MM.1S (cell line): Measurements from ENCODE around the gene CHRNA4.
"Not testable (repeated sequence)": the region's sequence is repeated elsewhere in the genome, so short reads cannot be mapped to it uniquely, and the experiment has no call there.

ENCODE experiments used
- DNase-seq: peaks from one replicate; pipeline ENCODE4 v3.0.0-alpha.2; 2015
- H2AFZ ChIP-seq: fragments of 300-600 bp; sonication (generic); 2 replicates; pipeline ENCODE4 v1.6.0; 2016; ENCODE audit warnings: antibody characterized with exemption, low read length
- H3F3A ChIP-seq: fragments of 300-600 bp; sonication (generic); 2 replicates; pipeline ENCODE4 v1.6.1; 2016; ENCODE audit warnings: mild to moderate bottlenecking, antibody characterized with exemption, low read length, moderate library complexity, mixed read lengths; ENCODE audit not compliant: insufficient read depth
- H3K27ac ChIP-seq: fragments of 300-600 bp; sonication (generic); 2 replicates; pipeline ENCODE4 v1.5.1; 2016; ENCODE audit warnings: mild to moderate bottlenecking, low read length
- H3K27me3 ChIP-seq: fragments of 300-600 bp; sonication (generic); replicated peaks from 2 replicates; pipeline ENCODE4 v1.6.0; 2016; ENCODE audit warnings: low read length; ENCODE audit not compliant: insufficient read depth
- H3K36me3 ChIP-seq: fragments of 300-600 bp; sonication (generic); replicated peaks from 2 replicates; pipeline ENCODE4 v1.6.1; 2016; ENCODE audit warnings: mild to moderate bottlenecking, low read length, mixed read lengths; ENCODE audit not compliant: insufficient read depth
- H3K4me1 ChIP-seq: fragments of 300-600 bp; sonication (generic); 2 replicates; pipeline ENCODE4 v1.6.1; 2016; ENCODE audit warnings: low read length, mixed read lengths
- H3K4me2 ChIP-seq: fragments of 300-600 bp; sonication (generic); 2 replicates; pipeline ENCODE4 v1.6.0; 2016; ENCODE audit warnings: low read depth, low read length
- H3K4me3 ChIP-seq: fragments of 300-600 bp; sonication (generic); 2 replicates; pipeline ENCODE4 v1.5.1; 2016; ENCODE audit warnings: low read length, mixed read lengths
- H3K79me2 ChIP-seq: fragments of 300-600 bp; sonication (generic); 2 replicates; pipeline ENCODE4 v1.6.1; 2016; ENCODE audit warnings: mixed run types, low read length, mixed read lengths
- H3K9ac ChIP-seq: fragments of 300-600 bp; sonication (generic); 2 replicates; pipeline ENCODE4 v1.6.1; 2016; ENCODE audit warnings: low read length, mixed read lengths
- H3K9me2 ChIP-seq: fragments of 300-600 bp; sonication (generic); replicated peaks from 2 replicates; pipeline ENCODE4 v1.6.1; 2016; ENCODE audit warnings: mild to moderate bottlenecking, low read length, mixed read lengths; ENCODE audit not compliant: insufficient read depth
- H3K9me3 ChIP-seq: fragments of 300-600 bp; sonication (generic); replicated peaks from 2 replicates; pipeline ENCODE4 v1.6.1; 2016; ENCODE audit warnings: mild to moderate bottlenecking, low read length, mixed read lengths; ENCODE audit not compliant: insufficient read depth
- H4K20me1 ChIP-seq: fragments of 300-600 bp; sonication (generic); 2 replicates; pipeline ENCODE4 v1.6.1; 2016; ENCODE audit warnings: mild to moderate bottlenecking, low read length, moderate library complexity, mixed read lengths; ENCODE audit not compliant: insufficient read depth
- EZH2 ChIP-seq: fragments of 300-600 bp; sonication (generic); optimal IDR thresholded peaks from 2 replicates; pipeline ENCODE3; 2017; ENCODE audit warnings: low read depth, mild to moderate bottlenecking, antibody characterized with exemption, low read length, mixed read lengths
- EZH2phosphoT487 ChIP-seq: fragments of 300-600 bp; sonication (generic); IDR thresholded peaks from 2 replicates; pipeline ENCODE4 v1.6.1; 2018; ENCODE audit warnings: antibody characterized with exemption, low read length
- TF ChIP-seq, protein P1 (sequence below): fragments of 300-600 bp; sonication (generic); IDR thresholded peaks from 2 replicates; pipeline ENCODE4 v1.5.1; 2016; ENCODE audit warnings: antibody characterized with exemption, low read length, mixed read lengths

The CHRNA4 gene

DNA sequence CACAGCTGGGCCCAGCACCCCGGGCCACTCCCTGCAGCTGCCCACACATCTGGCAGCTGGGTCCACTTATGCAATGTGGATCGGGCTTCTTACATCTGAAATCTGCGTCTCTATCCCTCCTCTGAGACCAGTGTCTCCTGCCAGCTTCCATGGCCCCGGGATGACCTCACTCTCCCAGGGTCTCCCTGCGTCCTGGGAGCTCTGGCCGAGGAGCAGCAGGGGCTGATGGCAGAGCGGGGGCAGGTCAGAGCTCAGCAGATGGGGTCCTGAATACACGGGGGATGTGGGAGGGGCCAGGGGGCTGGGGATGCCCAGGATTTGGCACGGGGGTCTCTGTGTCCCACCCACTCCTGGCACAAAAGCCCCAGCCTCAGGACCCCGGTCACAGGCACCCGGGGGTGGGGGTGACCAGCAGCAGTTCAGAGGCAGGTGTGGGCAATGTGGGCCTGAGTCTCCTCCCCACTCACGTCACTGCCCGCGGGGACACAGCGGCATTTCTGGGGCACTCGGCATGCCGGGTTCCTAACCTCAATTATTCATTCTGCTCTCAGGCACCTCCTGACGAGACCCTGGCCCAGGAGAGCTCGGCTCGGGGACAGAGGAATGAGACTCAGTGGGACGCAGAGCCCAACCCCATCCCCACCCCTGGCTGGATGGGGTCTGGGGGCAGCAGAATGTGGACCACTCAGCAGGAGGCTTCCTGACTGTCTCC is 16.4 kb downstream of the CHRNA4 start:
- Histone ChIP-seq H3K9me3 (no peaks in the 10 kb centered on the region), H3K4me3 (no peak overlapping the region), H3K27ac (no peak overlapping the region), H3K9ac (no peak overlapping the region), H3K27me3 (peaks cover 88% of the 10 kb centered on the region), H3K79me2 (no peaks in the 10 kb centered on the region), H3K4me2 (no peak overlapping the region), H2AFZ (no peak overlapping the region), H4K20me1 (no peaks in the 10 kb centered on the region), H3F3A (no peaks in the 10 kb centered on the region), H3K36me3 (no peaks in the 10 kb centered on the region), H3K4me1 (no peaks in the 10 kb centered on the region), H3K9me2 (no peaks in the 10 kb centered on the region)
- TF ChIP-seq EZH2phosphoT487, result no peak
- TF ChIP-seq, protein P1, sequence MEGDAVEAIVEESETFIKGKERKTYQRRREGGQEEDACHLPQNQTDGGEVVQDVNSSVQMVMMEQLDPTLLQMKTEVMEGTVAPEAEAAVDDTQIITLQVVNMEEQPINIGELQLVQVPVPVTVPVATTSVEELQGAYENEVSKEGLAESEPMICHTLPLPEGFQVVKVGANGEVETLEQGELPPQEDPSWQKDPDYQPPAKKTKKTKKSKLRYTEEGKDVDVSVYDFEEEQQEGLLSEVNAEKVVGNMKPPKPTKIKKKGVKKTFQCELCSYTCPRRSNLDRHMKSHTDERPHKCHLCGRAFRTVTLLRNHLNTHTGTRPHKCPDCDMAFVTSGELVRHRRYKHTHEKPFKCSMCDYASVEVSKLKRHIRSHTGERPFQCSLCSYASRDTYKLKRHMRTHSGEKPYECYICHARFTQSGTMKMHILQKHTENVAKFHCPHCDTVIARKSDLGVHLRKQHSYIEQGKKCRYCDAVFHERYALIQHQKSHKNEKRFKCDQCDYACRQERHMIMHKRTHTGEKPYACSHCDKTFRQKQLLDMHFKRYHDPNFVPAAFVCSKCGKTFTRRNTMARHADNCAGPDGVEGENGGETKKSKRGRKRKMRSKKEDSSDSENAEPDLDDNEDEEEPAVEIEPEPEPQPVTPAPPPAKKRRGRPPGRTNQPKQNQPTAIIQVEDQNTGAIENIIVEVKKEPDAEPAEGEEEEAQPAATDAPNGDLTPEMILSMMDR, result no peak
- no peak for TF ChIP-seq EZH2
- no peak for DNase-seq

DNA sequence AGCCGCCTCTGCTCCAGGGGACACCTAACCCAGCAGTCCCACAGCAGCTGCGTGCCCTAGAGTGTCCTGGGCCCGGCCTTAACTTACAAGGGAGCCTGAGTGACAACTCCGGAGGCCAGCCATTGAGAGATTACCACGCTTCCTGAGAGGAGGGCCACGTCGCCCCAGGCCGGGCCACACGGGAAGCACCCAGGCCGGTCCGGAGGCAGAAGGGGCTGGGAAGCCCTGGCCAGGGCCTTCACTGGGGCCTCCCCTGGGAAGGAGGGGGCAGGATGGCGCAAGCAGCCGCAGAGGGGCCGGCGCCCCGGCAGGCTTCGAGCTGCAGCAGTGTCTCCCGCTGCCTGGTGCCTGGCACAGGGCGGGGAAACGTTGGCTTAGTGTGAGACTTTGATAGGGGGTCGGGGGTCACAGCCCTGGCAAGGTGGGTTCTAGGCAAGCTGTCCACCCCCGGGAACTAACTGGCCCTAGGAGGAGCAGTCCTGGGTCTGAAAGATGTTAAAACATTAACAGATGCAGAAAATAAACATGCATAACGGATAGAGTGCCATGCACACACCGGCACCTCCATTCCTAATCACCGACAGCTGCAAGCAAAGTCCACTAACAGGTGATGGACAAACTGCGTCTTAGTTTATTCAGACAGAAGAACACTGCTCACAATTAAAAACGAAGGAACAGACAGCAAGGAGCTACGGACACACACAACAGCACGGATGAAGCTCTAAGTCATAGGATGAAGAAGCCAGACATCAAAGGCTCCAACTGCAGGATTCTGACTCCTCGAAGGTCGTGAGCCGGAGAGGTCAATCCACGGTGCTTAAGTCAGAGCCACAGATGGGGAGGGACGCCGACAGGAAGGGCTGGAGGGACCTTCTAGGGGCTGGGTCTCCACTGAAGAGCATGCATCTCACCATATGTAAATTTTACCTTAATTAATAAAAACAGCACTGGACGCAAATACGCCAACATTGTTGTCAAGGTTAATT is 17.4 kb downstream of the CHRNA4 start:
- no peak overlapping the region for H3K4me3 ChIP-seq
- no peak overlapping the region for H3K4me2 ChIP-seq
- H3K9me3 ChIP-seq, result no peaks in the 10 kb centered on the region
- no peaks in the 10 kb centered on the region for H3K4me1 ChIP-seq
- no peak overlapping the region for H2AFZ ChIP-seq
- TF ChIP-seq EZH2phosphoT487 (no peak), EZH2 (no peak)
- TF ChIP-seq, protein P1, result no peak
- no peak overlapping the region for H3K9ac ChIP-seq
- H3K9me2 ChIP-seq, result no peaks in the 10 kb centered on the region
- no peaks in the 10 kb centered on the region for H4K20me1 ChIP-seq
- H3K79me2 ChIP-seq, result no peaks in the 10 kb centered on the region
- no peak for DNase-seq
- no peak overlapping the region for H3K27ac ChIP-seq
- H3K36me3 ChIP-seq, result no peaks in the 10 kb centered on the region
- no peaks in the 10 kb centered on the region for H3F3A ChIP-seq
- H3K27me3 ChIP-seq, result peaks cover 90% of the 10 kb centered on the region

DNA sequence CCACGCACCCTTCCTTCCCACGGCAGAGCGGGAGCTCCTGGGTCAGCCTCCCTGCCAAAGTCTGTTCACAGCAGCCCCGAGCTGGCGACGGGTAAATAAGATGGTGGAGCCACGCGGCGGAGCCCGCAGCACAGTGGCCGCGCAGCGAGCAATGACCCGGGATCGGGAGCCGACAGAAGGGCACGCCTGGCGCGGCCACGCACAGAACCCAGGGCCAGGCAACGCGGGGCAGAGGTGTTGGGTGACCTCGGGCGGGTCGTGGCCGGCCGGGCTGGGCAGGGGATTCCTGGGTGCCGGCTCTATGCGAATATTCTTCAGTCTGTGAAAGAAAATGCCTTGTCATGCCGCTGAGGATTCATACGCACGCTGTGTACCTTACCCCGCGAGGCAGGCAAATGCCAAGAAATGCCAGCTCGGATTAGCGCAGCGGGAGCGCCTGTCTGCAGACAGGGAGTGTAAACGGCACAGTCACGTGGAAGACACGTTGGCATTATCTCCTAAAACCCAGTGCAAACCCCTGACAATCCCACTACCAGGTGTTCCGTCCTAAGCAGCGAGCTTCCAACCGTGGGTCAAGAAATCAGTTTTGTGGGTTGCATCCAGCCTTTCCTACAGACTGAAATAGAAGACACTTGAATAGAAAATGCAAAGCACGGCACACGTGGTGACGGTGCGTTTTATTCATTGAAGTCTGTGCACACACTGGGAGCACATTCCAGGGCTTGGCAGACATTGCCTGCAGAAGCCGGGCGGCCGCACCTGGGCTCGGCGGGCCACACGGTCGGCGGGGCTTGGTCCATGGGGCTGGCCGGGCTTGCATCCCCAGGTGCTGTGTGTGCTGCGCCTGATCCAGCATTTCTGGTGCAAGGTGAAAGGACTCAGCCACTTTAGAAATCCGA is 18.3 kb downstream of the CHRNA4 start:
- Histone ChIP-seq H3K9me2 (no peaks in the 10 kb centered on the region), H2AFZ (no peak overlapping the region), H3K27me3 (peaks cover 91% of the 10 kb centered on the region), H3K4me3 (no peak overlapping the region), H3K4me2 (no peak overlapping the region), H4K20me1 (no peaks in the 10 kb centered on the region), H3K79me2 (no peaks in the 10 kb centered on the region), H3F3A (no peaks in the 10 kb centered on the region), H3K9me3 (no peaks in the 10 kb centered on the region), H3K9ac (no peak overlapping the region), H3K36me3 (no peaks in the 10 kb centered on the region), H3K27ac (no peak overlapping the region), H3K4me1 (no peaks in the 10 kb centered on the region)
- TF ChIP-seq EZH2phosphoT487 (no peak), EZH2 (no peak)
- TF ChIP-seq, protein P1, result no peak
- no peak for DNase-seq

DNA sequence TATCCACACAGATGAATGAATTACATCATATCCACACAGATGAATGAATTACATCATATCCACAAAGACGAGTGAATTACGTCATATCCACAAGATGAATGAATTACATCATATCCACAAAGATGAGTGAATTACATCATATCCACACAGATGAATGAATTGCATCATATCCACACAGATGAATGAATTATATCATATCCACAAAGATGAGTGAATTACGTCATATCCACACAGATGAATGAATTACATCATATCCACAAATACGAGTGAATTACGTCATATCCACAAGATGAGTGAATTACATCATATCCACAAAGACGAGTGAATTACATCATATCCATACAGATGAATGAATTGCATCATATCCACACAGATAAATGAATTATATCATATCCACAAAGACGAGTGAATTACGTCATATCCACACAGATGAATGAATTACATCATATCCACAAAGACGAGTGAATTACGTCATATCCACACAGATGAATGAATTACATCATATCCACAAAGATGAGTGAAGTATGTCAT is 20.9 kb downstream of the CHRNA4 start:
- H3K9ac ChIP-seq, H4K20me1 ChIP-seq, H3K36me3 ChIP-seq, H2AFZ ChIP-seq, H3K9me3 ChIP-seq, H3K4me1 ChIP-seq, H3K27ac ChIP-seq, H3K9me2 ChIP-seq, DNase-seq, H3F3A ChIP-seq, H3K79me2 ChIP-seq, H3K4me2 ChIP-seq, H3K4me3 ChIP-seq: not testable (repeated sequence)
- peaks cover 91% of the 10 kb centered on the region for H3K27me3 ChIP-seq
